NCI-H1436 (cell line): ENCODE results near the gene GTF2IRD1.
"Not testable (repeated sequence)": the region's sequence is repeated elsewhere in the genome, so short reads cannot be mapped to it uniquely, and the experiment has no call there.

Experiments
- DNase-seq: peaks from one replicate; lab custom pipeline; 2025; lab: John Stamatoyannopoulos, UW

GTF2IRD1 gene

GRCh38 chr7:74470504-74470903 lies 16.8 kb downstream of the GTF2IRD1 start:
- no peak for DNase-seq

DNA sequence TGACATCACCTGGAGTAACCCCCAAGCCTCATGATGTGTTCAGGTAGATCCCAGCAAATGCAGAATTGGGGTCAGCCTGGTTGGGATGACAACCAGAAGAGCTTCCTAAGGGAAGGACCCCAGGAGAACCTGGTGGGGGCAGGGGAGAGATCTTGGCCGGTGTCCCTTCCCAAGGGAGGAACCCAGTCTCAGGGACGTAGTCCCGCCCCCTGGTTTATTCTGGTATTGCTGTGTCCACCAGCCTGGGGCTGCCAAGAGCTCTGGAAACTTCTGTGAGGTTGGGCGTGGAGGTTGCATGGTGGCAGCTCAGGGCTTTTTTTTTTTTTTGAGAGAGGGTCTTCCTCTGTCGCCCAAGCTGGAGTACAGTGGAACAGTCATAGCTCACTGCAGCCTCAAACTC lies 19.4 kb downstream of the GTF2IRD1 start:
- DNase-seq = no peak

GRCh38 chr7:74474271-74474865 lies 20.7 kb downstream of the GTF2IRD1 start:
- DNase-seq = no peak

GRCh38 chr7:74475243-74475986 lies 21.7 kb downstream of the GTF2IRD1 start:
- peak; percentile 77 for DNase-seq

GRCh38 chr7:74475987-74476350 lies 22.3 kb downstream of the GTF2IRD1 start:
- no peak for DNase-seq

DNA sequence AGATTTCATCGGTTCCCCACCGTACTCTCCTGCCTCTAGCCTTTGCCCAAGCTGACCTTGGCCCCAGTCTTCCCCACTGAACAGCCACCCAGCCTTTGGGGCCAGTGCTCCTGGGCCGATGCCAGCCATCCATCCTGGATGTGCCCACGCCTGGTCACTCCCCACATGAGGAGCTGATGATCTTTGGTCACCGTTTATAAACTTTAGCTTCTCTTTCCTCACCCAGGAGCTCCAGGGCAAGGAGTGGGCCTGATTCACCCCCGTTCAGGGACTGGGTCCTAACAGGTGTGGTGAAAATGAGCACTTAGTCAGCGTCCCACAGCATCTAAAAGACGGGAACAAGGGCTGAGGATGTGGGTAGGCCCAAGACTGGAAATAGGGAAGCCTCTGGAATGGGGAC lies 22.9 kb downstream of the GTF2IRD1 start:
- no peak for DNase-seq

DNA sequence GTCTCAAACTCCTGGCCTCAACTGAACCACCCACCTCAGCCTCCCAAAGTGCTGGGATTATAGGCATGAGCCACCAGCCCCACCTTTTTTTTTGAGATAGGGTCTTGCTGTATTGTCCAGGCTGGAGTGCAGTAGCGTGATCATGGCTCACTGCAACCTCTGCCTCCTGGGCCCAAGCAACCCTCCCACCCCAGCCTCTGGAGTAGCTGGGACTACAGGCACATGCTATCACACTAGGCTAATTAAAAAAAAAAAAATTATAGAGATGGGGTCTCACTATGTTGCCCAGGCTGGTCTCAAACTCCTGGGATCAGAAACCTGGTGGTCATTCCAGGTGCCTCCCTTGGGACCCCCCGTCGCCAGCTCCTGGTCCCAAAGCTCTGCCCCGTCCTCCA lies 25.0 kb downstream of the GTF2IRD1 start:
- DNase-seq = no peak

- DNase-seq = peak; percentile 90
Observed at GRCh38 chr7:74479066-74479781, 25.5 kb downstream of the GTF2IRD1 start.

DNA sequence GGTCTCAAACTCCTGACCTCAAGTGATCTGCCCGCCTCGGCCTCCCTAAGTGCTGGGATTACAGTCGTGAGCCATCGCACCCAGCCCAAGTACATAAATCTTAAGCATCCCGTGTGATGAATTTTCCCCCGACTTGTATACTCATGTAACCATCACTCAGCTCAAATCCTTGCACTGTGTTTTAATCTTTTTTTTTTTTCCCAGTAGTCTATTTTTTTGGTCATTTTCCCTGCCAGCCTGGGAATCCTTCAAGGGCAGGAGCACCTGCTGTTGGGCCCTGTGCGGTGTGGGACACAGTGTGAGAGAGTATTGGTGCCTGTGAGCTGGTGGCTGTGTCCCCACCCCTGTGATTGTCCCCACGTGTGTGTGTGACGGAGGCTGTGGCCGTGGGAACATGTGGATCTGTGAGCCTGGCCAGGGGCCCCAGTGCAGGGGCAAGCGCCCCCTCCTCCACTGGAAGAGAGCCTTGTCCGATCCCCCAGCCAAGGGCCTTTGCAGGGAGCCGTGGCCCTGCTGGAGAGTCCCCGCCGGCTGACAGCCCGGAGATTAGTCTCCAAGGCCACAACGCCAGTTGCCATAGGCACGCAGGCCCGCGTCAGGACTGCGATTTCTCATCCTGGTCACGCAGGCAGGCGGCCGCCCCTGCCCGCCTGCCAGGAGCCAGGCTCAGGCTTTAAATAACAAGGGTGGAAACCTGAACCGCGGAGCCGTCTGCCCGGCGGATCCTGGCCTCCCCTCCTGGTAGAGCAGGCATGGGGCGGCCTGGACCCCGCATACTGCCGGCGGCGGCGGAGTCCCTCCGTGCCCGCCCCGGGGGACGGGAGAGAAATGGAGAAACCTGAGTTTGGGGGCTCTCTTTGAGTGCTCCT lies 26.5 kb downstream of the GTF2IRD1 start:
- peak; percentile 70 for DNase-seq

- no peak for DNase-seq
Observed at GRCh38 chr7:74480861-74481417, 27.2 kb downstream of the GTF2IRD1 start.

GRCh38 chr7:74481458-74482196 lies 27.9 kb downstream of the GTF2IRD1 start:
- DNase-seq = no peak

GRCh38 chr7:74482197-74482467 lies 28.4 kb downstream of the GTF2IRD1 start:
- DNase-seq = no peak

DNA sequence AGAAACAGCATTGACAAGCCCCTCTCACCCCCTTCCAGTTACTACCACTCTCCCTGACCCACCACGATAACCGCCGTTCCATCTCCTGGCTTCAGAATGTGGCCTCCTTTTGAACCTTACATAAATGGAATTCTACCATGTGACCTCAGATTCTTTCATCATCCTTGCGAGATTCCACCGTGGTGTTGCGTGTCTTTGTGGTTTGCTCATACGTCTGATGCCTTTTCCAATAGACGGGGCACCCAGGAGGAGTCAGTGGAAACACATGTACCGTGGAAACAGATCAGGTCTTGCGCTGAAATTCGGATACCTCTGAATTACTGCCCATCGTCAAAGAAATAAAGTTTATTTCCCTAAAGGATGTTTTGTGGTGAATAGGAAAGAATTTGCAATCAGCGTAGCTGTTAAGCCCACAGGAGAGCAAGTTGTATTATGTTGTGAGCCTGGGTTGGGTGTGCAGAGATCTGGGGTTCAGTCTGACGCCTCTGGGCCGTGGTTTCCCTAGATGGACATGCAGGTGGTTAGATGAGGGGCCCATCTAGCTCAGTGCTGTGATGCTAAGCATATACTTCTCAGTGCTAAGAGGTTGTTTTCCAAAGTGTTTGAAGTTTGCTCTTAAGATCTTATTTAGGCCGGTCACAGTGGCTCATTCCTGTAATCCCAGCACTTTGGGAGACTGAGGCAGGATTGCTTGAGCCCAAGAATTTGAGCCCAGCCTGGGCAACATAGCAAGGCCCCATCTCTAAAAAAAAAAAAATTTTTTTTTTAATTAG lies 29.1 kb downstream of the GTF2IRD1 start:
- DNase-seq = no peak

DNA sequence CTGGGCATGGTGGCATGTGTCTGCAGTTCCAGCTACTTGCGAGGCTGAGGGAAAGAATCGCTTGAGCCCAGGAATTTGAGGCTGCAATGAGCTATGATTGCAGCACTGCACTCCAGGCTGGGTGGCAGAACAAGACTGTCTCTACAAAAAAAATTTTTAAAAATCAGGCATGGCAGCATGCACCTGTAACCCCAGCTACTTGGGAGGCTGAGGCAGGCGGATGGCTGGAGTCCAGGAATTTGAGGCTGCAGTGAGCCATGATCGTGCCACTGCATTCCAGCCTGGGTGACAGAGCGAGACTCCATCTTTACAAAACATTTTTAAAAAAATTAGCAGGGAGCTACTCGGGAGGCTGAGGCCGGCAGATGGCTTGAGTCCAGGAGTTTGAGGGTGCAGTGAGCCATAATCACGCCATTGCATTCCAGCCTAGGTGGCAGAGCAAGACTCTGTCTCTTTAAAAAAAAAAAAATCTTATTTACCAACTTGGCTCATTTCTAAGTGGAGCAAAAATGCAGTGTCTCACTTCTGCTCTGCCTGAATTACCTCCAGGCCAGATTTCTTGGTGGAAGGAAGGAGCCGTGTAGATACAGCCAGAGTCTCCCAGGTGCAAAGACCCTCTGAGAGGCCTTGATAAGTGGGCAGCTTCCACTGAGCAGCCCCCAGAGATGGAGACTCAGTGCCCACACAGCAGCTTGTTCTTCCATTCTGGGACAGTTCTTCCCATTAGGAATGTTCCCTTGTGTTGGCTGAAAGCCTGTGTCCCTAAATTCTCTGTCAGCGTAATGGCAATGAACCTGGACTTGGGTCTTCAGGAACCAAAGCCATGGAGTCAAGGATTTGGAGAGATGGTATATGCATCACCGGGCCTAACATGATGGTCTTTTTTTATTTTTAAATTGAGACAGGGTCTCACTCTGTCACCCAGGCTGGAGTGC lies 30.0 kb downstream of the GTF2IRD1 start:
- DNase-seq = no peak

GRCh38 chr7:74485611-74486010 lies 31.9 kb downstream of the GTF2IRD1 start:
- DNase-seq = no peak

DNA sequence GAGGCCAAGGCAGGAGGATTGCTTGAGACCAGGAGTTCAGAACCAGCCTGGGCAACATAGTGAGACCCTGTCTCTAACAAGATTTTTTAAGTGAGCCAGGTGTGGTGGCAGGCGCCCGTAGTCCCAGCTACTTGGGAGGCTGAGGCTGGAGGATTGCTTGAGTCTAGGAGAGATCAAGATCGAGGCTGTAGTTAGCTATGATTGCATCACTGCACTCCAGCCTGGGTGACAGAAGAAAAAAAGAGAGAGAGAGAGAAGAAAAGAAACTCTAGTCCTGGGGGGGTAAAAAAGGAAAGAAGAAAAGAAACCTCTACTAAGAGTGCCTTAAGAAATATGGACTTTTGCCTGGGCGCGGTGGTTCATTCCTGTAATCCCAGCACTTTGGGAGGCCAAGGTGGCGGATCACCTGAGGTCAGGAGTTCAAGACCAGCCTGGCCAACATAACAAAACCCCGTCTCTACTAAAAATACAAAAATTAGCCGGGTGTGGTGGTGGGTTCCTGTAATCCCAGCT lies 34.9 kb downstream of the GTF2IRD1 start:
- DNase-seq = not testable (repeated sequence)

GRCh38 chr7:74489997-74490945 lies 36.6 kb downstream of the GTF2IRD1 start:
- no peak for DNase-seq

DNA sequence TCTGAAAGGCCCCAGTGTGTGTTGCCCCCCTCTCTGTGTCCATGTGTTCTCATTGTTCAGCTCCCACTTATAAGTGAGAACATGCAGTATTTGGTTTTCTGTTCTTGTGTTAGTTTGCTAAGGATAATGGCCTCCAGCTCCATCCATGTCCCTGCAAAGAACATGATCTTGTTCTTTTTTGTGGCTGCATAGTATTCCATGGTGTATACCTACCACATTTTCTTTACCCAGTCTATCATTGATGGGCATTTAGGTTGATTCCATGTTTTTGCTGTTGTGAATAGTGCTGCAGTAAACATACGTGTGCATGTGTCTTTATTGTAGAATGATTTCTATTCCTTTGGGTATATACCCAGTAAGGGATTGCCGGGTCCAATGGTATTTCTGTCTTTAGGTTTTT lies 37.8 kb downstream of the GTF2IRD1 start:
- not testable (repeated sequence) for DNase-seq
